CD4-positive, alpha-beta memory T cell (primary cell): ENCODE measurements around the gene GNAO1. TPM values are rescaled to one million over a fixed set of nuclear protein-coding genes. Genes with fewer than 3 reads are reported as not detected.

Experiments used
- CTCF ChIA-PET: fragments of 350-600 bp; sonication (Branson Sonifier 250); formaldehyde crosslinking; loops from one replicate; lab custom pipeline; 2021; ENCODE audit warnings: inconsistent platforms; ENCODE audit not compliant: partially characterized antibody; lab: Charles Lee
- POLR2A ChIA-PET: fragments of 350-600 bp; sonication (Branson Sonifier 250); formaldehyde crosslinking; loops from one replicate; lab custom pipeline; 2021; ENCODE audit not compliant: partially characterized antibody; lab: Charles Lee
- DNase-seq, 5 donors: peaks; one replicate each; pipeline versions ENCODE4 v3.0.0 to v3.0.0-alpha.2; 2020 to 2022; ENCODE audit warnings: mixed read lengths in 1 of 5
- H3K27ac ChIP-seq: one replicate; pipeline ENCODE4 v1.7.0; 2013; ENCODE audit warnings: low read depth, low read length
- H3K27me3 ChIP-seq: 2 replicates; pipeline ENCODE4 v1.7.0; 2013; ENCODE audit warnings: mild to moderate bottlenecking, low read length, moderate library complexity; ENCODE audit not compliant: insufficient read depth
- H3K36me3 ChIP-seq: 2 replicates; pipeline ENCODE4 v1.7.0; 2013; ENCODE audit warnings: mild to moderate bottlenecking, low read length, moderate library complexity; ENCODE audit not compliant: insufficient read depth
- H3K4me1 ChIP-seq: 2 replicates; pipeline ENCODE4 v1.7.0; 2013; ENCODE audit warnings: mild to moderate bottlenecking, low read length, moderate library complexity; ENCODE audit not compliant: insufficient read depth
- H3K4me3 ChIP-seq, 2 donors: one replicate each; pipeline ENCODE4 v1.7.0; 2013; ENCODE audit warnings: low read length in 2 of 2, mild to moderate bottlenecking in 1 of 2
- H3K9me3 ChIP-seq, 2 donors: one replicate each; pipeline ENCODE4 v1.7.0; 2013; ENCODE audit warnings: low read length in 2 of 2, control low read depth in 1 of 2; ENCODE audit not compliant: control insufficient read depth in 1 of 2
- H3K27ac Mint-ChIP-seq, 7 donors: one replicate each; pipeline ENCODE4 v1.8.0; 2020 to 2021; ENCODE audit warnings: mixed read lengths in 7 of 7, mild to moderate bottlenecking in 6 of 7, inconsistent platforms in 3 of 7, moderate library complexity in 3 of 7
- H3K27me3 Mint-ChIP-seq, 2 donors: one replicate each; pipeline ENCODE4 v1.8.0; 2020 to 2021; ENCODE audit warnings: mixed read lengths in 2 of 2
- H3K36me3 Mint-ChIP-seq, 2 donors: one replicate each; pipeline ENCODE4 v1.8.0; 2020 to 2021; ENCODE audit warnings: mixed read lengths in 2 of 2, inconsistent platforms in 1 of 2, mild to moderate bottlenecking in 1 of 2
- H3K4me1 Mint-ChIP-seq, 4 donors: one replicate each; pipeline ENCODE4 v1.8.0; 2020 to 2021; ENCODE audit warnings: mixed read lengths in 4 of 4, mild to moderate bottlenecking in 1 of 4
- H3K4me3 Mint-ChIP-seq, 8 donors: one replicate each; pipeline ENCODE4 v1.8.0; 2020 to 2021; ENCODE audit warnings: mixed read lengths in 8 of 8, mild to moderate bottlenecking in 7 of 8, moderate library complexity in 6 of 8, inconsistent platforms in 3 of 8
- H3K9me3 Mint-ChIP-seq, 8 donors: one replicate each; pipeline ENCODE4 v1.8.0; 2020 to 2021; ENCODE audit warnings: mixed read lengths in 8 of 8, mild to moderate bottlenecking in 5 of 8, inconsistent platforms in 3 of 8, moderate library complexity in 1 of 8
- intact Hi-C: fragments of 100-400 bp; cut with micrococcal nuclease; formaldehyde crosslinking; loops from one replicate; pipeline ENCODE4 v1.15.1; 2023
- polyA plus RNA-seq, 2 donors: library from polyadenylated mRNA; unstranded; fragments of 300-500 nt; fragmentation: Illumina TruSeq; gene quantifications; one replicate each; pipeline ENCODE4 v1.2.3, GENCODE V29; 2021
- total RNA-seq, 2 experiments: library from RNA; stranded (reverse); gene quantifications; one replicate each; pipeline ENCODE4 v1.2.3, GENCODE V29; 2021

The GNAO1 gene
- total and polyA plus RNA-seq, 4 experiments from 2014 or later: 1.5 to 10.8 (median 10.5) TPM; not detected in 1

GRCh38 chr16:56257239-56257638, 66.0 kb downstream of the GNAO1 start:
- H3K9me3 Mint-ChIP-seq: peaks cover 0 to 2% (median 0%) of the 10 kb centered on the region in 8 donors
- Histone ChIP-seq H3K27me3 (no peaks in the 10 kb centered on the region), H3K36me3 (no peaks in the 10 kb centered on the region), H3K9me3 (no peaks in the 10 kb centered on the region), H3K4me1 (peaks cover 32% of the 10 kb centered on the region), H3K4me3 (no peak overlapping the region), H3K27ac (no peak overlapping the region)
- CTCF ChIA-PET: no interaction called here
- DNase-seq: no peak
- no peak overlapping the region for H3K4me3 Mint-ChIP-seq
- H3K27ac Mint-ChIP-seq: no peak overlapping the region
- intact Hi-C loops: no loop called here
- H3K36me3 Mint-ChIP-seq: peaks cover 0 to 5% of the 10 kb centered on the region in 2 donors
- H3K27me3 Mint-ChIP-seq: no peaks in the 10 kb centered on the region
- POLR2A ChIA-PET: interaction anchor here (1.7 kb wide), 1 partner anchor 66 kb away, joined by 4 read pairs; the partner anchor contains the start of gene GNAO1
- peaks cover 18 to 46% (median 24%) of the 10 kb centered on the region in 4 donors for H3K4me1 Mint-ChIP-seq

DNA sequence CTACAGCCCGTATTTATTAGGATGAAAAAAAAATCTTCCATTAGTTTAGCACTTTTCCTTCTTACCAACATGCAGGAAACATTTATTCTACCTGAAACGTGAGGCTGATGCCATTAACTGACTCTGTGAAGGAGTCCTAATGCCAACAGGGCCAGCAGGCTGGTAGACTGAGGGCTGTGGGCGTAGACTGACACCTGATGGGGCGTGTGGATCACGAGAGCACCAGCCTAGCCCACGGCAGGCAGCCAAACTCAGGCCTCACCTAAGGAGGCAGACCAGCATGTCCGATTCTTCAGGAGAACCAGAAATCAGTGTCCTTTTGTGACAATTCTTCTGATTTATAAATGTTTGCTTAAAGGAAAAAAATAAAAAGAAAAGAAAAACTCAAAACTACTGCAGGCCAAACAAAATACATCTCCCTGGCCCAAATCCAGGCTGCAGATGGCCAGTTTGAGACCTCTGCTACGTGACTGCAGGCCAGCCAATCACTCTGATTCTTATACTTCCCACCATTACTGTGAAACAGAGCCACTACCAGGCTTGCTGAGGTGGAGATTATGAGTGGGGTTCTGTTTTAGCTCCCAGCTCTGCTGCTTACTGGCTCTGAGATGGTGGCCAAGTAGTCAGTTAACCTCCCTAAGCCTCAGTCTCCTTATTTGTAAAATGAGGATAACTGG, 66.5 kb downstream of the GNAO1 start:
- Mint-ChIP-seq H3K27me3 (no peaks in the 10 kb centered on the region), H3K4me1 (peaks cover 24 to 52% (median 29%) of the 10 kb centered on the region in 4 donors), H3K4me3 (no peak overlapping the region), H3K9me3 (peaks cover 0 to 2% (median 0%) of the 10 kb centered on the region in 8 donors), H3K36me3 (peaks cover 0 to 5% of the 10 kb centered on the region in 2 donors), H3K27ac (peak overlapping the region in 3 of 7 donors; percentile 18 to 46 (median 32))
- DNase-seq: no peak
- intact Hi-C loops: no loop called here
- POLR2A ChIA-PET: interaction anchor here (1.7 kb wide), 1 partner anchor 67 kb away, joined by 4 read pairs; the partner anchor contains the start of gene GNAO1
- Histone ChIP-seq H3K27ac (no peak overlapping the region), H3K27me3 (no peaks in the 10 kb centered on the region), H3K4me1 (peaks cover 37% of the 10 kb centered on the region), H3K9me3 (no peaks in the 10 kb centered on the region), H3K4me3 (no peak overlapping the region), H3K36me3 (no peaks in the 10 kb centered on the region)
- CTCF ChIA-PET: interaction anchor here (1.5 kb wide), 1 partner anchor 55 kb away, joined by 6 read pairs; no protein-coding TSS in a partner anchor

GRCh38 chr16:56258508-56259424, 67.5 kb downstream of the GNAO1 start:
- no peaks in the 10 kb centered on the region for H3K36me3 ChIP-seq
- no peak overlapping the region for H3K4me3 Mint-ChIP-seq
- intact Hi-C loops: no loop called here
- peaks cover 31 to 62% (median 39%) of the 10 kb centered on the region in 4 donors for H3K4me1 Mint-ChIP-seq
- ChIA-PET CTCF (interaction anchor here (1.5 to 1.8 kb wide), 2 partner anchors 56 to 59 kb away, joined by 4 to 6 read pairs; no protein-coding TSS in a partner anchor), POLR2A (interaction anchor here (1.1 to 1.7 kb wide), 2 partner anchors 12 to 68 kb away, joined by 3 to 4 read pairs; partner anchors contain the start of gene GNAO1)
- H3K27me3 Mint-ChIP-seq: no peaks in the 10 kb centered on the region
- no peaks in the 10 kb centered on the region for H3K27me3 ChIP-seq
- peaks cover 0 to 2% (median 0%) of the 10 kb centered on the region in 8 donors for H3K9me3 Mint-ChIP-seq
- no peak for DNase-seq
- H3K4me3 ChIP-seq: no peak overlapping the region
- H3K36me3 Mint-ChIP-seq: peaks cover 0 to 5% of the 10 kb centered on the region in 2 donors
- no peaks in the 10 kb centered on the region for H3K9me3 ChIP-seq
- H3K4me1 ChIP-seq: peaks cover 47% of the 10 kb centered on the region
- H3K27ac Mint-ChIP-seq: peak overlapping the region in 5 of 7 donors; percentile 22 to 85 (median 70)
- H3K27ac ChIP-seq: no peak overlapping the region

- intact Hi-C loops: no loop called here
- no peaks in the 10 kb centered on the region for H3K9me3 ChIP-seq
- Mint-ChIP-seq H3K9me3 (peaks cover 0 to 2% (median 0%) of the 10 kb centered on the region in 8 donors), H3K4me1 (peaks cover 31 to 67% (median 43%) of the 10 kb centered on the region in 4 donors), H3K27me3 (no peaks in the 10 kb centered on the region), H3K4me3 (peak overlapping the region in 1 of 8 donors; percentile 40), H3K36me3 (peaks cover 0 to 5% of the 10 kb centered on the region in 2 donors), H3K27ac (peak overlapping the region in 4 of 7 donors; percentile 22 to 85 (median 52))
- ChIA-PET POLR2A (interaction anchor here (0.8 to 1.1 kb wide), 3 partner anchors 13 to 68 kb away, joined by 3 to 4 read pairs (median 3); partner anchors contain the start of gene GNAO1), CTCF (interaction anchor here (1.0 to 1.8 kb wide), 3 partner anchors 22 to 59 kb away, joined by 3 to 6 read pairs (median 4); no protein-coding TSS in a partner anchor)
- H3K4me3 ChIP-seq: no peak overlapping the region
- no peak overlapping the region for H3K27ac ChIP-seq
- no peaks in the 10 kb centered on the region for H3K27me3 ChIP-seq
- no peaks in the 10 kb centered on the region for H3K36me3 ChIP-seq
- no peak for DNase-seq
- peaks cover 53% of the 10 kb centered on the region for H3K4me1 ChIP-seq
Observed at GRCh38 chr16:56259425-56259779, 68.1 kb downstream of the GNAO1 start.

DNA sequence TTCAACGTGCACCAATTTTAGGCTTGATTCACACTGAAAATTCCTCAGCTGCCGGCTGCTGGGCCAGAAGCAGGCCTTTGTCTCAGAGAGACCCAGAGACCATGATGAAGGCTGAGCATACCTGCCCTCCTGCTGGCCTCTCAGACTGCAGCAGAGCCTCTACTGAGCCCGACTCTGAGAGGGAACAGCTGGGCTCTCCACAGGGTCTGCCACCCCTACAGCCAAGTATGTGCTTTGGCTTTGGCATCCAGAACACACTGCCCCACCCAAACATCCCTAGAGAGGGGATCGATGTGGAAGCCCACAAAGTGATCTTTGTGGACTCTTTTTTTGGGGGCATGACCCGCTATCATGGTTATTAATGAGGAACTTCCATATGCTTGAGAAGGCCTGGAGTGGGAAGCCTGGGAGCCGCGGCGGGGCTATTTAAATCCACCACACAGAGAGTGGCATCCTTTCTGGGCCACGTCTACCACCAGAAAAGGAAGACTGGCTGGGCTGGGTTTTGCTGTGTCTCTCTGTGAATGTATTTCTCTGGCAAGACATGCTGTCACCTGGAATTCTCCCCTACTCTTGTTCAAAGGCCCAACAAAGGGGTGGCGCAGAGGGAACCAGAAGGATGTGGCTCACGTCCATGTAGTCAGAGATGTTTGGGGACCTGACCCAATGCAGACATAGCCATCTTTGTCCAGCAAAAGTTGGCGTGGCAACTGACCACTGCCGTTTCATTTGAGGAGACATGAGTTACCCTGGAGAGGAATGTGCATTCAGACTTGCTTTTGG, 69.3 kb downstream of the GNAO1 start:
- ChIA-PET POLR2A (interaction anchor here (0.8 to 3.1 kb wide), 4 partner anchors 9 to 70 kb away, joined by 3 to 33 read pairs (median 4); partner anchors contain the start of gene GNAO1), CTCF (interaction anchor here (1.0 to 6.0 kb wide), 4 partner anchors 19 to 58 kb away, joined by 3 to 57 read pairs (median 4); no protein-coding TSS in a partner anchor)
- no peak overlapping the region for H3K4me3 ChIP-seq
- peaks cover 0 to 5% of the 10 kb centered on the region in 2 donors for H3K36me3 Mint-ChIP-seq
- H3K27me3 ChIP-seq: no peaks in the 10 kb centered on the region
- peak overlapping the region in 3 of 8 donors; percentile 9 to 75 (median 59) for H3K4me3 Mint-ChIP-seq
- intact Hi-C loops: loop anchor here (1.0 to 5.0 kb wide), 3 partner anchors 33 to 58 kb away; no protein-coding TSS in a partner anchor
- H3K9me3 ChIP-seq: no peaks in the 10 kb centered on the region
- no peak for DNase-seq
- peaks cover 33 to 70% (median 46%) of the 10 kb centered on the region in 4 donors for H3K4me1 Mint-ChIP-seq
- H3K27ac Mint-ChIP-seq: peak overlapping the region; percentile 77 to 92 (median 85)
- H3K27me3 Mint-ChIP-seq: no peaks in the 10 kb centered on the region
- peaks cover 0 to 2% (median 0%) of the 10 kb centered on the region in 8 donors for H3K9me3 Mint-ChIP-seq
- H3K27ac ChIP-seq: peak overlapping the region; percentile 45
- H3K36me3 ChIP-seq: no peaks in the 10 kb centered on the region
- H3K4me1 ChIP-seq: peaks cover 59% of the 10 kb centered on the region

DNA sequence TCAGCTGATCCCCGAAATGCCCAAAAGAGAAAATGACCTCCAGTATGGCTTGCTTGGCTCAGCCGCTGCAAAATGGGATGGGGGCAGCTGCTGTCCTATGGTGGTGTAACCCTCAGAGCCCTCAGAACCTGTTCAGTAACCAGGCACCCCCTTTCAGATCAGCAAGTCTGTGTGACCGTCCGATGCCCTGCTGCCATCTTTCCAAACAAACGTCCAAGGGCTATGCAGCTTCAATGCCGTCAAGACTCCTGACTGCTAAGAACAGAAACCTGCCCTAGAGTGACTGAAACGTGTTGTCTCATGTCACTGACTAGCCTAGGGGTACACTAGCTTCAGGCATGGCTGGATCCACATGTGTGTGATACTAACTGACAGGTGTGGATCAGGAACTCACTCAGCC, 70.4 kb downstream of the GNAO1 start:
- Mint-ChIP-seq H3K36me3 (peaks cover 0 to 1% of the 10 kb centered on the region in 2 donors), H3K27me3 (no peaks in the 10 kb centered on the region), H3K4me3 (peak overlapping the region; percentile 47 to 82 (median 65)), H3K4me1 (peaks cover 36 to 77% (median 52%) of the 10 kb centered on the region in 4 donors), H3K27ac (peak overlapping the region; percentile 77 to 97 (median 89)), H3K9me3 (peaks cover 0 to 1% (median 0%) of the 10 kb centered on the region in 8 donors)
- POLR2A ChIA-PET: interaction anchor here (0.8 to 6.4 kb wide), 13 partner anchors 8 to 71 kb away, joined by 3 to 78 read pairs (median 7); partner anchors contain the start of gene GNAO1
- H3K4me1 ChIP-seq: peaks cover 59% of the 10 kb centered on the region
- intact Hi-C loops: loop anchor here (1.0 to 5.0 kb wide), 4 partner anchors 18 to 59 kb away; no protein-coding TSS in a partner anchor
- H3K36me3 ChIP-seq: no peaks in the 10 kb centered on the region
- peak overlapping the region; percentile 2 to 45 for H3K4me3 ChIP-seq
- CTCF ChIA-PET: interaction anchor here (1.3 to 6.0 kb wide), 12 partner anchors 10 to 316 kb away, joined by 3 to 57 read pairs (median 6); no protein-coding TSS in a partner anchor
- peak overlapping the region; percentile 45 for H3K27ac ChIP-seq
- DNase-seq: no peak
- H3K9me3 ChIP-seq: no peaks in the 10 kb centered on the region
- H3K27me3 ChIP-seq: no peaks in the 10 kb centered on the region
